Sigmoid colon (tissue), 4 donors: ENCODE data around the gene PTRH1.

Source experiments
- EP300 ChIP-seq, 4 donors: sonication (generic); formaldehyde crosslinking; IDR thresholded peaks; one replicate each; pipeline ENCODE4 v1.6.1; 2017; ENCODE audit warnings: antibody characterized with exemption in 4 of 4
- POLR2A ChIP-seq, 2 donors: fragments of 450-650 bp; IDR thresholded peaks; one replicate each; pipeline ENCODE4 v1.6.1; 2016; ENCODE audit warnings: antibody characterized with exemption in 2 of 2, mild to moderate bottlenecking in 2 of 2, moderate library complexity in 2 of 2
- TF ChIP-seq, protein P1 (sequence below), 4 experiments: fragments of 450-650 bp in 3 of 4; fragments of 200-600 bp in 1 of 4; IDR thresholded peaks; one replicate each; pipeline ENCODE4 v1.5.1; 2016 to 2019; ENCODE audit warnings: antibody characterized with exemption in 4 of 4, mild to moderate bottlenecking in 3 of 4, moderate library complexity in 2 of 4

DNA sequence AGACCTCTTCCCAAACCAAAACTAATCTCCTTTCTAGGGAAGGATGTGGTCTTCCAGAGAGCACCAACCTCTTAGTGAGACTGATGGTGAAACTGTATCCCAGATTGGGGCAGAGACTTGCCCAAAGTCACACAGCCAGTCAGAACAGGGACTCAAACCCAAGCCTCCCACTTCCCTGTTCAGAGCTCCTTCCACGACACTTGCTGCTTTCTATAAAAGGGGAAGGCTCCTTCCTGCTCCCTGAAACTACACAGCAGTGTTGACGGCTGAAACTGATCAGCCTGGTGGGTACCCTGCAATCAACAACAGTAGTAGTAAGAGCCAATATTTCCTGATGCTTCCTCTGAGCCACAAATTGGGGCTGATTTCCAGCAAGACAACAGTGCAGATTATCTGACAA lies 18.2 kb upstream of the PTRH1 start:
- TF ChIP-seq, protein P1, sequence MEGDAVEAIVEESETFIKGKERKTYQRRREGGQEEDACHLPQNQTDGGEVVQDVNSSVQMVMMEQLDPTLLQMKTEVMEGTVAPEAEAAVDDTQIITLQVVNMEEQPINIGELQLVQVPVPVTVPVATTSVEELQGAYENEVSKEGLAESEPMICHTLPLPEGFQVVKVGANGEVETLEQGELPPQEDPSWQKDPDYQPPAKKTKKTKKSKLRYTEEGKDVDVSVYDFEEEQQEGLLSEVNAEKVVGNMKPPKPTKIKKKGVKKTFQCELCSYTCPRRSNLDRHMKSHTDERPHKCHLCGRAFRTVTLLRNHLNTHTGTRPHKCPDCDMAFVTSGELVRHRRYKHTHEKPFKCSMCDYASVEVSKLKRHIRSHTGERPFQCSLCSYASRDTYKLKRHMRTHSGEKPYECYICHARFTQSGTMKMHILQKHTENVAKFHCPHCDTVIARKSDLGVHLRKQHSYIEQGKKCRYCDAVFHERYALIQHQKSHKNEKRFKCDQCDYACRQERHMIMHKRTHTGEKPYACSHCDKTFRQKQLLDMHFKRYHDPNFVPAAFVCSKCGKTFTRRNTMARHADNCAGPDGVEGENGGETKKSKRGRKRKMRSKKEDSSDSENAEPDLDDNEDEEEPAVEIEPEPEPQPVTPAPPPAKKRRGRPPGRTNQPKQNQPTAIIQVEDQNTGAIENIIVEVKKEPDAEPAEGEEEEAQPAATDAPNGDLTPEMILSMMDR (IDR thresholded peaks at IDR 0.05), result no peak
- TF ChIP-seq POLR2A (IDR thresholded peaks at IDR 0.05) (no peak), EP300 (IDR thresholded peaks at IDR 0.05) (no peak)
